GM23338 (cell line): ENCODE results near the gene IDNK. TPM values are rescaled to one million over a fixed set of nuclear protein-coding genes. Genes with fewer than 3 reads are reported as not detected.

Source experiments
- ATAC-seq: fragments of 200-7000 bp; cut with Tn5 transposase; 3 replicates; pipeline ENCODE4 v1.9.1; 2020
- DNase-seq: peaks from one replicate; pipeline ENCODE4 v3.0.0-alpha.2; 2015; ENCODE audit warnings: low spot score
- H2AFZ ChIP-seq: fragments of 200-600 bp; sonication (generic); 2 replicates; pipeline ENCODE4 v1.8.0; 2016; ENCODE audit warnings: antibody characterized with exemption, mild to moderate bottlenecking, moderate library complexity
- H3F3A ChIP-seq: fragments of 200-600 bp; sonication (generic); replicated peaks from 2 replicates; pipeline ENCODE4 v1.8.0; 2017; ENCODE audit warnings: antibody characterized with exemption, mixed run types, low read depth
- H3K27ac ChIP-seq: fragments of 200-600 bp; sonication (generic); 2 replicates; pipeline ENCODE4 v1.6.1; 2016; ENCODE audit warnings: low read depth
- H3K27me3 ChIP-seq: fragments of 200-600 bp; sonication (generic); 2 replicates; pipeline ENCODE4 v1.8.0; 2016; ENCODE audit warnings: mild to moderate bottlenecking, mixed run types, moderate library complexity; ENCODE audit not compliant: insufficient read depth
- H3K36me3 ChIP-seq: fragments of 200-600 bp; sonication (generic); 2 replicates; pipeline ENCODE4 v1.8.0; 2016; ENCODE audit warnings: mild to moderate bottlenecking; ENCODE audit not compliant: insufficient read depth
- H3K4me1 ChIP-seq: fragments of 200-600 bp; sonication (generic); 2 replicates; pipeline ENCODE4 v1.8.0; 2016; ENCODE audit warnings: mild to moderate bottlenecking, moderate library complexity; ENCODE audit not compliant: insufficient read depth
- H3K4me2 ChIP-seq: fragments of 200-600 bp; sonication (generic); 2 replicates; pipeline ENCODE4 v1.7.1; 2017; ENCODE audit warnings: mixed run types
- H3K4me3 ChIP-seq: fragments of 200-600 bp; sonication (generic); 2 replicates; pipeline ENCODE4 v1.6.1; 2016; ENCODE audit warnings: mixed run types
- H3K79me2 ChIP-seq: fragments of 200-600 bp; sonication (generic); replicated peaks from 2 replicates; pipeline ENCODE4 v1.8.0; 2017; ENCODE audit warnings: mild to moderate bottlenecking; ENCODE audit not compliant: insufficient read depth
- H3K9me2 ChIP-seq: fragments of 200-600 bp; sonication (generic); 2 replicates; pipeline ENCODE4 v1.8.0; 2017; ENCODE audit not compliant: insufficient read depth
- H4K20me1 ChIP-seq: fragments of 200-600 bp; sonication (generic); replicated peaks from 2 replicates; pipeline ENCODE4 v1.8.0; 2017; ENCODE audit warnings: mild to moderate bottlenecking; ENCODE audit not compliant: insufficient read depth
- H3K27ac Mint-ChIP-seq: 2 replicates; pipeline ENCODE4 v1.8.0; 2020; ENCODE audit warnings: inconsistent platforms, mild to moderate bottlenecking, moderate library complexity, mixed read lengths
- H3K27me3 Mint-ChIP-seq: 3 replicates; pipeline ENCODE4 v1.8.0; 2022; ENCODE audit warnings: low read depth, mild to moderate bottlenecking, moderate library complexity, mixed read lengths, inconsistent platforms; ENCODE audit not compliant: insufficient read depth, poor library complexity
- H3K36me3 Mint-ChIP-seq: 3 replicates; pipeline ENCODE4 v1.8.0; 2021; ENCODE audit warnings: low read depth, mild to moderate bottlenecking, inconsistent platforms, moderate library complexity, mixed read lengths
- H3K4me1 Mint-ChIP-seq: 3 replicates; pipeline ENCODE4 v1.8.0; 2020; ENCODE audit warnings: mild to moderate bottlenecking, inconsistent platforms, mixed read lengths
- H3K4me3 Mint-ChIP-seq: 3 replicates; pipeline ENCODE4 v1.8.0; 2021; ENCODE audit warnings: moderate library complexity, mild to moderate bottlenecking, inconsistent platforms, mixed read lengths
- H3K9me3 Mint-ChIP-seq: 3 replicates; pipeline ENCODE4 v1.8.0; 2020; ENCODE audit warnings: moderate library complexity, mild to moderate bottlenecking, inconsistent platforms, mixed read lengths
- CREB1 ChIP-seq: fragments of 250-450 bp; sonication (Bioruptor Pico); IDR thresholded peaks from 2 replicates; pipeline ENCODE4 v1.5.0; 2020; ENCODE audit warnings: low read depth, mild to moderate bottlenecking, moderate library complexity
- EZH2 ChIP-seq: fragments of 200-600 bp; sonication (generic); IDR thresholded peaks from one replicate; pipeline ENCODE4 v1.8.0; 2017; ENCODE audit warnings: antibody characterized with exemption, mild to moderate bottlenecking, low read depth; ENCODE audit not compliant: unreplicated experiment
- EZH2phosphoT487 ChIP-seq: fragments of 200-600 bp; sonication (generic); IDR thresholded peaks from one replicate; pipeline ENCODE4 v1.8.1; 2018; ENCODE audit warnings: antibody characterized with exemption; ENCODE audit not compliant: unreplicated experiment
- JUNB ChIP-seq: IDR thresholded peaks from one replicate; pipeline ENCODE4 v1.6.1; 2016; ENCODE audit warnings: antibody characterized with exemption; ENCODE audit not compliant: unreplicated experiment
- NANOG ChIP-seq: IDR thresholded peaks from 2 replicates; pipeline ENCODE4 v1.6.1; 2016; ENCODE audit warnings: antibody characterized with exemption, borderline replicate concordance
- POLR2AphosphoS5 ChIP-seq: IDR thresholded peaks from 2 replicates; pipeline ENCODE4 v1.6.1; 2016; ENCODE audit warnings: antibody characterized with exemption, low read depth
- STAT1 ChIP-seq: IDR thresholded peaks from one replicate; pipeline ENCODE4 v1.6.1; 2016; ENCODE audit warnings: antibody characterized with exemption; ENCODE audit not compliant: unreplicated experiment
- ZNF114 ChIP-seq: fragments of 250-450 bp; sonication (Bioruptor Pico); IDR thresholded peaks from 2 replicates; pipeline ENCODE4 v1.5.0; 2020; ENCODE audit warnings: mild to moderate bottlenecking, moderate library complexity
- ZNF331 ChIP-seq: fragments of 250-450 bp; sonication (Bioruptor Pico); IDR thresholded peaks from 2 replicates; pipeline ENCODE4 v1.5.0; 2020; ENCODE audit warnings: low read depth, mild to moderate bottlenecking, moderate library complexity
- polyA plus RNA-seq: library from polyadenylated mRNA; unstranded; fragments of >200 nt; fragmentation: Nextera tagmentation; extraction: Ambion mirVana; gene quantifications from 2 replicates; pipeline ENCODE4 v1.2.1, GENCODE V29; 2016
- total RNA-seq: library from RNA; depleted of rRNA; stranded (reverse); fragments of >200 nt; shearing (Covaris generic); gene quantifications from 2 replicates; pipeline ENCODE4 v1.2.3, GENCODE V29; 2014
- TF ChIP-seq, protein P1 (sequence below): fragments of 250-450 bp; sonication (Bioruptor Pico); IDR thresholded peaks from 2 replicates; pipeline ENCODE4 v1.5.0; 2020; ENCODE audit warnings: mild to moderate bottlenecking, moderate library complexity
- TF ChIP-seq, protein P2 (sequence below), 2 experiments: fragments of 200-600 bp in 1 of 2; sonication (generic) in 1 of 2; conservative IDR thresholded peaks; 2 replicates each; pipeline versions ENCODE4 v1.5.1 to v1.6.1; 2016 to 2017; ENCODE audit warnings: antibody characterized with exemption in 2 of 2, low read depth in 2 of 2, mild to moderate bottlenecking in 2 of 2, moderate library complexity in 1 of 2
- TF ChIP-seq, protein P3 (sequence below): IDR thresholded peaks from 2 replicates; pipeline ENCODE4 v1.6.1; 2016; ENCODE audit warnings: antibody characterized with exemption
- TF ChIP-seq, protein P4 (sequence below): IDR thresholded peaks from one replicate; pipeline ENCODE4 v1.6.1; 2018; ENCODE audit warnings: antibody characterized with exemption; ENCODE audit not compliant: unreplicated experiment

Gene IDNK
- total and polyA plus RNA-seq, 2 experiments from 2014 or later: 0.21 to 0.94 TPM

DNA sequence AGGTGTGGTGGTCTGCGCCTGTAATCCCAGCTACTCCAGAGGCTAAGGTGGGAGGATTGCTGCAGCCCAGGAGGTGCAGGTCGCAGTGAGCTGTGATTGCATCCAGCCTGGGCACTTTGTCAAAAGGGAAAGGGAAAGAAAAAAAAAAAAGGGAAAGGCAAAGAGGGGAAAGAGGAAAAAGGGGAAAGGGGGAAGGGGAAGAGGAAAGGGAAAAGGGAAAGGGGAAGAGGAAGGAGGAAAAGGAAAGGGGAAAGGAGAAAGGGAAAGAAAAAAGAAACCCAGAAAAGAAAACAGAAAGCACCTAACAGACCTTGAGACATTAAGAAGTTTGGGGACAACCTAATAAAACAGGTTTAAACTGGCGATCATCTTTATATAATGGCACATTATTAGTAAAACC is 40.0 kb downstream of the IDNK start:
- H3K27me3 Mint-ChIP-seq: no peaks in the 10 kb centered on the region
- no peak overlapping the region for H3K4me3 Mint-ChIP-seq
- peaks cover 55% of the 10 kb centered on the region for H3K36me3 Mint-ChIP-seq
- H2AFZ ChIP-seq: no peak overlapping the region
- H3K4me2 ChIP-seq: no peak overlapping the region
- no peaks in the 10 kb centered on the region; the same call in 1 of the 2 replicates for H4K20me1 ChIP-seq
- no peak overlapping the region for H3K4me3 ChIP-seq
- no peak overlapping the region for H3K27ac Mint-ChIP-seq
- H3K4me1 ChIP-seq: no peaks in the 10 kb centered on the region
- H3K9me3 Mint-ChIP-seq: no peaks in the 10 kb centered on the region
- no peak overlapping the region for H3K27ac ChIP-seq
- H3K79me2 ChIP-seq: peaks cover 9% of the 10 kb centered on the region; the same call in 1 of the 2 replicates
- H3K36me3 ChIP-seq: peaks cover 15% of the 10 kb centered on the region; the same call in 1 of the 2 replicates
- TF ChIP-seq ZNF331: no peak
- no peak for TF ChIP-seq JUNB
- no peak for TF ChIP-seq POLR2AphosphoS5
- TF ChIP-seq, protein P1, sequence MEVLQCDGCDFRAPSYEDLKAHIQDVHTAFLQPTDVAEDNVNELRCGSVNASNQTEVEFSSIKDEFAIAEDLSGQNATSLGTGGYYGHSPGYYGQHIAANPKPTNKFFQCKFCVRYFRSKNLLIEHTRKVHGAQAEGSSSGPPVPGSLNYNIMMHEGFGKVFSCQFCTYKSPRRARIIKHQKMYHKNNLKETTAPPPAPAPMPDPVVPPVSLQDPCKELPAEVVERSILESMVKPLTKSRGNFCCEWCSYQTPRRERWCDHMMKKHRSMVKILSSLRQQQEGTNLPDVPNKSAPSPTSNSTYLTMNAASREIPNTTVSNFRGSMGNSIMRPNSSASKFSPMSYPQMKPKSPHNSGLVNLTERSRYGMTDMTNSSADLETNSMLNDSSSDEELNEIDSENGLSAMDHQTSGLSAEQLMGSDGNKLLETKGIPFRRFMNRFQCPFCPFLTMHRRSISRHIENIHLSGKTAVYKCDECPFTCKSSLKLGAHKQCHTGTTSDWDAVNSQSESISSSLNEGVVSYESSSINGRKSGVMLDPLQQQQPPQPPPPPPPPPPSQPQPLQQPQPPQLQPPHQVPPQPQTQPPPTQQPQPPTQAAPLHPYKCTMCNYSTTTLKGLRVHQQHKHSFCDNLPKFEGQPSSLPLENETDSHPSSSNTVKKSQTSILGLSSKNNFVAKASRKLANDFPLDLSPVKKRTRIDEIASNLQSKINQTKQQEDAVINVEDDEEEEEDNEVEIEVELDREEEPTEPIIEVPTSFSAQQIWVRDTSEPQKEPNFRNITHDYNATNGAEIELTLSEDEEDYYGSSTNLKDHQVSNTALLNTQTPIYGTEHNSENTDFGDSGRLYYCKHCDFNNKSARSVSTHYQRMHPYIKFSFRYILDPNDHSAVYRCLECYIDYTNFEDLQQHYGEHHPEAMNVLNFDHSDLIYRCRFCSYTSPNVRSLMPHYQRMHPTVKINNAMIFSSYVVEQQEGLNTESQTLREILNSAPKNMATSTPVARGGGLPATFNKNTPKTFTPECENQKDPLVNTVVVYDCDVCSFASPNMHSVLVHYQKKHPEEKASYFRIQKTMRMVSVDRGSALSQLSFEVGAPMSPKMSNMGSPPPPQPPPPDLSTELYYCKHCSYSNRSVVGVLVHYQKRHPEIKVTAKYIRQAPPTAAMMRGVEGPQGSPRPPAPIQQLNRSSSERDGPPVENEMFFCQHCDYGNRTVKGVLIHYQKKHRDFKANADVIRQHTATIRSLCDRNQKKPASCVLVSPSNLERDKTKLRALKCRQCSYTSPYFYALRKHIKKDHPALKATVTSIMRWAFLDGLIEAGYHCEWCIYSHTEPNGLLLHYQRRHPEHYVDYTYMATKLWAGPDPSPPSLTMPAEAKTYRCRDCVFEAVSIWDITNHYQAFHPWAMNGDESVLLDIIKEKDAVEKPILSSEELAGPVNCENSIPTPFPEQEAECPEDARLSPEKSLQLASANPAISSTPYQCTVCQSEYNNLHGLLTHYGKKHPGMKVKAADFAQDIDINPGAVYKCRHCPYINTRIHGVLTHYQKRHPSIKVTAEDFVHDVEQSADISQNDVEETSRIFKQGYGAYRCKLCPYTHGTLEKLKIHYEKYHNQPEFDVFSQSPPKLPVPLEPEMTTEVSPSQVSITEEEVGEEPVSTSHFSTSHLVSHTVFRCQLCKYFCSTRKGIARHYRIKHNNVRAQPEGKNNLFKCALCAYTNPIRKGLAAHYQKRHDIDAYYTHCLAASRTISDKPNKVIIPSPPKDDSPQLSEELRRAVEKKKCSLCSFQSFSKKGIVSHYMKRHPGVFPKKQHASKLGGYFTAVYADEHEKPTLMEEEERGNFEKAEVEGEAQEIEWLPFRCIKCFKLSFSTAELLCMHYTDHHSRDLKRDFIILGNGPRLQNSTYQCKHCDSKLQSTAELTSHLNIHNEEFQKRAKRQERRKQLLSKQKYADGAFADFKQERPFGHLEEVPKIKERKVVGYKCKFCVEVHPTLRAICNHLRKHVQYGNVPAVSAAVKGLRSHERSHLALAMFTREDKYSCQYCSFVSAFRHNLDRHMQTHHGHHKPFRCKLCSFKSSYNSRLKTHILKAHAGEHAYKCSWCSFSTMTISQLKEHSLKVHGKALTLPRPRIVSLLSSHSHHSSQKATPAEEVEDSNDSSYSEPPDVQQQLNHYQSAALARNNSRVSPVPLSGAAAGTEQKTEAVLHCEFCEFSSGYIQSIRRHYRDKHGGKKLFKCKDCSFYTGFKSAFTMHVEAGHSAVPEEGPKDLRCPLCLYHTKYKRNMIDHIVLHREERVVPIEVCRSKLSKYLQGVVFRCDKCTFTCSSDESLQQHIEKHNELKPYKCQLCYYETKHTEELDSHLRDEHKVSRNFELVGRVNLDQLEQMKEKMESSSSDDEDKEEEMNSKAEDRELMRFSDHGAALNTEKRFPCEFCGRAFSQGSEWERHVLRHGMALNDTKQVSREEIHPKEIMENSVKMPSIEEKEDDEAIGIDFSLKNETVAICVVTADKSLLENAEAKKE (CRISPR knock-in tag): no peak
- TF ChIP-seq, protein P2, sequence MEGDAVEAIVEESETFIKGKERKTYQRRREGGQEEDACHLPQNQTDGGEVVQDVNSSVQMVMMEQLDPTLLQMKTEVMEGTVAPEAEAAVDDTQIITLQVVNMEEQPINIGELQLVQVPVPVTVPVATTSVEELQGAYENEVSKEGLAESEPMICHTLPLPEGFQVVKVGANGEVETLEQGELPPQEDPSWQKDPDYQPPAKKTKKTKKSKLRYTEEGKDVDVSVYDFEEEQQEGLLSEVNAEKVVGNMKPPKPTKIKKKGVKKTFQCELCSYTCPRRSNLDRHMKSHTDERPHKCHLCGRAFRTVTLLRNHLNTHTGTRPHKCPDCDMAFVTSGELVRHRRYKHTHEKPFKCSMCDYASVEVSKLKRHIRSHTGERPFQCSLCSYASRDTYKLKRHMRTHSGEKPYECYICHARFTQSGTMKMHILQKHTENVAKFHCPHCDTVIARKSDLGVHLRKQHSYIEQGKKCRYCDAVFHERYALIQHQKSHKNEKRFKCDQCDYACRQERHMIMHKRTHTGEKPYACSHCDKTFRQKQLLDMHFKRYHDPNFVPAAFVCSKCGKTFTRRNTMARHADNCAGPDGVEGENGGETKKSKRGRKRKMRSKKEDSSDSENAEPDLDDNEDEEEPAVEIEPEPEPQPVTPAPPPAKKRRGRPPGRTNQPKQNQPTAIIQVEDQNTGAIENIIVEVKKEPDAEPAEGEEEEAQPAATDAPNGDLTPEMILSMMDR (conservative IDR thresholded peaks at IDR 0.05; ENCODE audit: low read depth in 2 of 2): no peak
- no peak for TF ChIP-seq CREB1 (CRISPR knock-in tag)
- TF ChIP-seq STAT1: no peak
- TF ChIP-seq, protein P3, sequence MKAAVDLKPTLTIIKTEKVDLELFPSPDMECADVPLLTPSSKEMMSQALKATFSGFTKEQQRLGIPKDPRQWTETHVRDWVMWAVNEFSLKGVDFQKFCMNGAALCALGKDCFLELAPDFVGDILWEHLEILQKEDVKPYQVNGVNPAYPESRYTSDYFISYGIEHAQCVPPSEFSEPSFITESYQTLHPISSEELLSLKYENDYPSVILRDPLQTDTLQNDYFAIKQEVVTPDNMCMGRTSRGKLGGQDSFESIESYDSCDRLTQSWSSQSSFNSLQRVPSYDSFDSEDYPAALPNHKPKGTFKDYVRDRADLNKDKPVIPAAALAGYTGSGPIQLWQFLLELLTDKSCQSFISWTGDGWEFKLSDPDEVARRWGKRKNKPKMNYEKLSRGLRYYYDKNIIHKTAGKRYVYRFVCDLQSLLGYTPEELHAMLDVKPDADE: no peak
- TF ChIP-seq EZH2phosphoT487: no peak
- TF ChIP-seq EZH2: no peak
- no peak for TF ChIP-seq NANOG
- TF ChIP-seq ZNF114 (CRISPR knock-in tag): no peak
- TF ChIP-seq, protein P4, sequence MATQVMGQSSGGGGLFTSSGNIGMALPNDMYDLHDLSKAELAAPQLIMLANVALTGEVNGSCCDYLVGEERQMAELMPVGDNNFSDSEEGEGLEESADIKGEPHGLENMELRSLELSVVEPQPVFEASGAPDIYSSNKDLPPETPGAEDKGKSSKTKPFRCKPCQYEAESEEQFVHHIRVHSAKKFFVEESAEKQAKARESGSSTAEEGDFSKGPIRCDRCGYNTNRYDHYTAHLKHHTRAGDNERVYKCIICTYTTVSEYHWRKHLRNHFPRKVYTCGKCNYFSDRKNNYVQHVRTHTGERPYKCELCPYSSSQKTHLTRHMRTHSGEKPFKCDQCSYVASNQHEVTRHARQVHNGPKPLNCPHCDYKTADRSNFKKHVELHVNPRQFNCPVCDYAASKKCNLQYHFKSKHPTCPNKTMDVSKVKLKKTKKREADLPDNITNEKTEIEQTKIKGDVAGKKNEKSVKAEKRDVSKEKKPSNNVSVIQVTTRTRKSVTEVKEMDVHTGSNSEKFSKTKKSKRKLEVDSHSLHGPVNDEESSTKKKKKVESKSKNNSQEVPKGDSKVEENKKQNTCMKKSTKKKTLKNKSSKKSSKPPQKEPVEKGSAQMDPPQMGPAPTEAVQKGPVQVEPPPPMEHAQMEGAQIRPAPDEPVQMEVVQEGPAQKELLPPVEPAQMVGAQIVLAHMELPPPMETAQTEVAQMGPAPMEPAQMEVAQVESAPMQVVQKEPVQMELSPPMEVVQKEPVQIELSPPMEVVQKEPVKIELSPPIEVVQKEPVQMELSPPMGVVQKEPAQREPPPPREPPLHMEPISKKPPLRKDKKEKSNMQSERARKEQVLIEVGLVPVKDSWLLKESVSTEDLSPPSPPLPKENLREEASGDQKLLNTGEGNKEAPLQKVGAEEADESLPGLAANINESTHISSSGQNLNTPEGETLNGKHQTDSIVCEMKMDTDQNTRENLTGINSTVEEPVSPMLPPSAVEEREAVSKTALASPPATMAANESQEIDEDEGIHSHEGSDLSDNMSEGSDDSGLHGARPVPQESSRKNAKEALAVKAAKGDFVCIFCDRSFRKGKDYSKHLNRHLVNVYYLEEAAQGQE: no peak
- no peaks in the 10 kb centered on the region for H3K9me2 ChIP-seq
- H3K27me3 ChIP-seq: no peaks in the 10 kb centered on the region
- DNase-seq (no peak), ATAC-seq (no peak)
- H3F3A ChIP-seq: no peaks in the 10 kb centered on the region
- no peaks in the 10 kb centered on the region for H3K4me1 Mint-ChIP-seq
